HepG2 (cell line): ENCODE measurements around the gene C12orf60. TPM values are rescaled to one million over a fixed set of nuclear protein-coding genes. Genes with fewer than 3 reads are reported as not detected.

Experiments
- CEBPB ChIP-seq: IDR thresholded peaks from 2 replicates; pipeline ENCODE4 v1.6.1; 2011; ENCODE audit warnings: low read depth, low read length, improper control_type of control experiment, borderline replicate concordance
- ELF4 ChIP-seq: sonication (generic); formaldehyde crosslinking; IDR thresholded peaks from 2 replicates; pipeline ENCODE4 v1.5.0; 2020; ENCODE audit warnings: missing genetic modification reagents, mild to moderate bottlenecking, moderate library complexity, borderline replicate concordance
- KLF9 ChIP-seq: IDR thresholded peaks from 2 replicates; pipeline ENCODE4 v1.6.1; 2016; ENCODE audit warnings: low read depth
- MED1 ChIP-seq: sonication (generic); formaldehyde crosslinking; IDR thresholded peaks from 2 replicates; pipeline ENCODE4 v1.4.0; 2020; ENCODE audit warnings: missing genetic modification reagents
- MNT ChIP-seq: fragments of 450-650 bp; IDR thresholded peaks from 2 replicates; pipeline ENCODE4 v1.6.1; 2016
- PRDM15 ChIP-seq: sonication (generic); formaldehyde crosslinking; IDR thresholded peaks from 2 replicates; pipeline ENCODE4 v1.4.0; 2020; ENCODE audit warnings: missing genetic modification reagents
- UBTF ChIP-seq: sonication (generic); formaldehyde crosslinking; IDR thresholded peaks from 2 replicates; pipeline ENCODE4 v1.4.0; 2020; ENCODE audit warnings: mild to moderate bottlenecking, missing genetic modification reagents
- ZNF180 ChIP-seq: sonication (generic); formaldehyde crosslinking; IDR thresholded peaks from 2 replicates; pipeline ENCODE4 v1.4.0; 2020; ENCODE audit warnings: low read depth, missing genetic modification reagents, borderline replicate concordance
- ZNF34 ChIP-seq: sonication (generic); formaldehyde crosslinking; IDR thresholded peaks from 2 replicates; pipeline ENCODE4 v1.4.0; 2020; ENCODE audit warnings: mild to moderate bottlenecking, missing genetic modification reagents, borderline replicate concordance
- ZNF350 ChIP-seq: sonication (generic); formaldehyde crosslinking; IDR thresholded peaks from 2 replicates; pipeline ENCODE4 v1.4.0; 2020; ENCODE audit warnings: mild to moderate bottlenecking, low read depth, missing genetic modification reagents, borderline replicate concordance
- ZNF468 ChIP-seq: sonication (generic); formaldehyde crosslinking; IDR thresholded peaks from 2 replicates; pipeline ENCODE4 v1.8.0; 2022; ENCODE audit warnings: mild to moderate bottlenecking, moderate library complexity, missing genetic modification reagents
- ZNF644 ChIP-seq: IDR thresholded peaks from 2 replicates; pipeline ENCODE4 v1.6.1; 2016; ENCODE audit warnings: low read depth
- ZNF891 ChIP-seq: sonication (generic); formaldehyde crosslinking; IDR thresholded peaks from 2 replicates; pipeline ENCODE4 v1.5.0; 2020; ENCODE audit warnings: mild to moderate bottlenecking, missing genetic modification reagents
- polyA plus RNA-seq, 8 experiments: library from polyadenylated mRNA; depleted of rRNA in 3 of 8; stranded (reverse) in 7 of 8; unstranded in 1 of 8; fragments of >200 nt; fragmentation: Illumina TruSeq in 4 of 8; extraction: Trizol in 4 of 8; gene quantifications; 2 replicates each; pipeline versions ENCODE4 v1.2.1 to v1.2.3, GENCODE V29; 2011 to 2016; ENCODE audit warnings: low read depth in 4 of 8, missing spikeins in 1 of 8, mixed read lengths in 1 of 8; ENCODE audit not compliant: insufficient read depth in 1 of 8
- total RNA-seq, 5 experiments: library from RNA; depleted of rRNA; stranded (reverse); fragments of >200 nt; fragmentation: Illumina TruSeq; extraction: Trizol; gene quantifications; 2 replicates each; pipeline ENCODE4 v1.2.3, GENCODE V29; 2016; ENCODE audit warnings: low read depth in 1 of 5
- TF ChIP-seq, protein P1 (sequence below): sonication (generic); formaldehyde crosslinking; conservative IDR thresholded peaks from 2 replicates; pipeline ENCODE4 v1.8.0; 2022; ENCODE audit warnings: low read depth, missing genetic modification reagents
- TF ChIP-seq, protein P2 (sequence below): sonication (generic); formaldehyde crosslinking; IDR thresholded peaks from 2 replicates; pipeline ENCODE4 v1.5.0; 2020; ENCODE audit warnings: mild to moderate bottlenecking, missing genetic modification reagents

The C12orf60 gene
- total and polyA plus RNA-seq, 2 of the 13 experiments (the other 11 are each of a cell fraction or from before 2014, with no cell fraction given): 0.55 to 1.4 TPM

DNA sequence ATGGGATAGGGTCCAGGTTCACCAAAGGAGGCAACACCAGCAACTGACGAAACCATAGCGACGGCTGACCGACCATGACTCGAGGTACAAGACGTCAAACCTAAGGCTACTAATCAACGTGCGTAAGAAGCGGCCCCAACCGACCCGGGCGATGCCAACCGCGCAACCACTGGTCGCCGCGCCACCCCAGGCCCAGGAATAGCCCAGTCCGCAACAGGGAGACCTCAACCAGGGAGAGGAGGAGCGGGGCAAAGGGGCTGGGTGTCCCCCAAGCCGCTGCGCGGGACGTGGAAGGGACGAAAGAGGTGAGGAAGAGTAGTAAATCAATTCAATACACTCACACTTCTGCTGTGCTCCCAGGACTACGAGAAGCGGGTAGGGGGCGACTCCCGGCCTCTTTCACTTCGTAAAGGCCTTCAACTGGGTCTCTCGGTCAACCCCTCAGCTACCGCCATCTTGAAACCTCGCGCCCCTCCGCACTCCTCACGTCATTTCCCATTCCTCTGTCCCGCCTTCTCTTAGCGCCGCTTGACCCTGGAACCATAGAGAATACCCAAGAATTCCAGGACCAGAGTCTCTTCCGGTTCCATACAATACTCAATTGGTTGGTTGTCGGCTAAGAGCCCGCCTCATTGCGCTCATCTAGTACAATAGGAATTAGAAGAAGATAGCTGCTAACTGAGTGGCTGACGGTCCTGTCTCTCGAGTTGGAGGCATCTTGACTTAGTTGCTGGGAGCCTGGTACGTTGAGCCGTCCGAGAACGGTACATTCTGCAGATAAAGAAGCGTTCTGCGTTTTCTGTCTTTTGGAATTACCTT, at the start of gene C12orf60, which contains the start of gene WBP11 (continued):
- TF ChIP-seq ZNF180 (no peak), ELF4 (CRISPR knock-in tag) (no peak), CEBPB (no peak), MNT (no peak), UBTF (CRISPR knock-in tag) (no peak; the same call in 1 of the 2 replicates), ZNF350 (CRISPR knock-in tag) (peak; percentile 61; the same call in 1 of the 2 replicates), MED1 (CRISPR knock-in tag) (no peak), PRDM15 (CRISPR knock-in tag) (no peak), ZNF891 (0 out of 2 replicates have a peak, but pooled peaks have one; percentile 24), ZNF644 (no peak), ZNF468 (CRISPR knock-in tag) (no peak), ZNF34 (no peak), KLF9 (CRISPR knock-in tag) (no peak)
- TF ChIP-seq, protein P1, sequence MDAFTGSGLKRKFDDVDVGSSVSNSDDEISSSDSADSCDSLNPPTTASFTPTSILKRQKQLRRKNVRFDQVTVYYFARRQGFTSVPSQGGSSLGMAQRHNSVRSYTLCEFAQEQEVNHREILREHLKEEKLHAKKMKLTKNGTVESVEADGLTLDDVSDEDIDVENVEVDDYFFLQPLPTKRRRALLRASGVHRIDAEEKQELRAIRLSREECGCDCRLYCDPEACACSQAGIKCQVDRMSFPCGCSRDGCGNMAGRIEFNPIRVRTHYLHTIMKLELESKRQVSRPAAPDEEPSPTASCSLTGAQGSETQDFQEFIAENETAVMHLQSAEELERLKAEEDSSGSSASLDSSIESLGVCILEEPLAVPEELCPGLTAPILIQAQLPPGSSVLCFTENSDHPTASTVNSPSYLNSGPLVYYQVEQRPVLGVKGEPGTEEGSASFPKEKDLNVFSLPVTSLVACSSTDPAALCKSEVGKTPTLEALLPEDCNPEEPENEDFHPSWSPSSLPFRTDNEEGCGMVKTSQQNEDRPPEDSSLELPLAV (CRISPR knock-in tag): no peak
- TF ChIP-seq, protein P2, sequence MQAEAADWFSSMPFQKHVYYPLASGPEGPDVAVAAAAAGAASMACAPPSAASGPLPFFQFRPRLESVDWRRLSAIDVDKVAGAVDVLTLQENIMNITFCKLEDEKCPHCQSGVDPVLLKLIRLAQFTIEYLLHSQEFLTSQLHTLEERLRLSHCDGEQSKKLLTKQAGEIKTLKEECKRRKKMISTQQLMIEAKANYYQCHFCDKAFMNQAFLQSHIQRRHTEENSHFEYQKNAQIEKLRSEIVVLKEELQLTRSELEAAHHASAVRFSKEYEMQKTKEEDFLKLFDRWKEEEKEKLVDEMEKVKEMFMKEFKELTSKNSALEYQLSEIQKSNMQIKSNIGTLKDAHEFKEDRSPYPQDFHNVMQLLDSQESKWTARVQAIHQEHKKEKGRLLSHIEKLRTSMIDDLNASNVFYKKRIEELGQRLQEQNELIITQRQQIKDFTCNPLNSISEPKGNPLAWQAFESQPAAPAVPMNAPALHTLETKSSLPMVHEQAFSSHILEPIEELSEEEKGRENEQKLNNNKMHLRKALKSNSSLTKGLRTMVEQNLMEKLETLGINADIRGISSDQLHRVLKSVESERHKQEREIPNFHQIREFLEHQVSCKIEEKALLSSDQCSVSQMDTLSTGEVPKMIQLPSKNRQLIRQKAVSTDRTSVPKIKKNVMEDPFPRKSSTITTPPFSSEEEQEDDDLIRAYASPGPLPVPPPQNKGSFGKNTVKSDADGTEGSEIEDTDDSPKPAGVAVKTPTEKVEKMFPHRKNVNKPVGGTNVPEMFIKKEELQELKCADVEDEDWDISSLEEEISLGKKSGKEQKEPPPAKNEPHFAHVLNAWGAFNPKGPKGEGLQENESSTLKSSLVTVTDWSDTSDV (CRISPR knock-in tag): no peak
